Heart left ventricle (tissue), 16 donors: ENCODE measurements around the gene LEFTY1. TPM values are rescaled to one million over a fixed set of nuclear protein-coding genes. Genes with fewer than 3 reads are reported as not detected.
"Not testable (repeated sequence)": the region's sequence is repeated elsewhere in the genome, so short reads cannot be mapped to it uniquely, and the experiment has no call there.

Experiments
- ATAC-seq, 4 donors: fragments of 200-7000 bp; cut with Tn5 transposase; one replicate each; pipeline ENCODE4 v1.9.1; 2020 to 2022; ENCODE audit warnings: moderate library complexity in 4 of 4, mild to moderate bottlenecking in 3 of 4, moderate number of reproducible peaks in 1 of 4
- DNase-seq, 5 donors: peaks; one replicate each; pipeline ENCODE4 v3.0.0-alpha.2; 2020
- H3K27ac ChIP-seq, 12 donors: fragments of 200-600 bp; sonication (generic) in 4 of 12; one replicate each; pipeline versions ENCODE4 v1.5.0 to v1.8.0; 2016 to 2022; ENCODE audit warnings: mild to moderate bottlenecking in 2 of 12
- H3K27me3 ChIP-seq, 9 donors: fragments of 200-600 bp; sonication (generic) in 2 of 9; one replicate each; pipeline versions ENCODE4 v1.5.1 to v1.8.0; 2016 to 2022; ENCODE audit warnings: mild to moderate bottlenecking in 3 of 9
- H3K36me3 ChIP-seq, 9 donors: fragments of 200-600 bp; sonication (generic) in 2 of 9; one replicate each; pipeline versions ENCODE4 v1.5.0 to v1.8.0; 2018 to 2022; ENCODE audit warnings: mild to moderate bottlenecking in 2 of 9
- H3K4me1 ChIP-seq, 12 donors: fragments of 200-600 bp; sonication (generic) in 4 of 12; one replicate each; pipeline versions ENCODE4 v1.5.0 to v1.8.0; 2016 to 2022; ENCODE audit warnings: mild to moderate bottlenecking in 3 of 12
- H3K4me3 ChIP-seq, 12 donors: fragments of 200-600 bp; sonication (generic) in 4 of 12; one replicate each; pipeline versions ENCODE4 v1.5.0 to v1.8.0; 2017 to 2022; ENCODE audit warnings: mild to moderate bottlenecking in 9 of 12, moderate library complexity in 4 of 12
- H3K9me3 ChIP-seq, 12 donors: fragments of 200-600 bp; sonication (generic) in 4 of 12; one replicate each; pipeline versions ENCODE4 v1.5.0 to v1.8.0; 2016 to 2022; ENCODE audit warnings: mild to moderate bottlenecking in 1 of 12
- POLR2A ChIP-seq, 2 donors: fragments of 450-650 bp; IDR thresholded peaks; one replicate each; pipeline ENCODE4 v1.6.1; 2017; ENCODE audit warnings: antibody characterized with exemption in 2 of 2, mild to moderate bottlenecking in 2 of 2, moderate library complexity in 2 of 2
- WGBS, 4 donors: extraction: QIAGEN DNeasy Blood & Tissue Kit in 2 of 4; methylation state at CpG; one replicate each; pipeline versions ENCODE4 v1.1.5 to v1.1.7; 2013 to 2018; 5-methylcytosine and 5-hydroxymethylcytosine counted together
- intact Hi-C, 10 donors: fragments of 100-400 bp; cut with DNase I; formaldehyde crosslinking; loops; one replicate each; pipeline versions ENCODE4 v1.11.1 to v1.14.2; 2022
- microRNA-seq, 4 donors: library from miRNA; unstranded; fragments of <30 nt; microRNA quantifications; one replicate each; pipeline versions ENCODE4 to v1.2.0, GENCODE V29; 2017 to 2020
- polyA plus RNA-seq, 2 donors: library from polyadenylated mRNA; stranded (reverse); fragments of 200-250 nt; gene quantifications; one replicate each; pipeline ENCODE4 v1.2.3, GENCODE V29; 2013
- total RNA-seq, 9 donors: library from RNA; depleted of rRNA in 2 of 9; stranded (reverse); fragments of >200 nt in 2 of 9; fragmentation: NEBNext Ultra II Directional in 3 of 9; extraction: Animal tissue kit (Norgen Biotek cat#: 25700) in 3 of 9; gene quantifications; one replicate each; pipeline versions ENCODE4 v1.1.0 to v1.2.4, GENCODE V29; 2016 to 2023
- TF ChIP-seq, protein P1 (sequence below), 12 donors: fragments of 200-600 bp; sonication (generic) in 4 of 12; IDR thresholded peaks; one replicate each; pipeline versions ENCODE4 v1.5.0 to v1.8.0; 2018 to 2022; ENCODE audit warnings: antibody characterized with exemption in 12 of 12, mild to moderate bottlenecking in 5 of 12
- donor health status: ischemic (EF 13 %, LVEDD 7.1; RV severe dilation, severe dysfunction).
- donor health status: healthy with polysubstance abuse.
- donor health status: DM: no; HTN: yes; CAD: no.
- donor health status: DM: no; HTN: no; CAD: no.
- donor health status: ischemic (EF 25% LVEDD 6.9; RV normal size, moderate dysfunction).
- donor health status: ischemic (EF 25% LVEDD 5.7; RV mildly dilated, moderate dysfunction).
- donor health status: healthy.
- donor health status: DM: yes; HTN: yes; CAD: no.
- donor health status: ischemic (EF 35%, LVEDD 5.7; RV mildly dilated, moderate dysfunction).
- donor health status: nonischemic (EF 11% LVEDD 7.7; RV severe dilation, severe dysfunction).
- donor health status: DM: yes; HTN: yes; CAD: no.
- donor health status: PGD.
- donor health status: ischemic (EF 29% LVEDD 5.4; RV normal size, mild dysfunction).
- donor health status: nonischemic (EF 23%, LVEDD 6.1; RV moderate dilation, normal function).

LEFTY1 gene
- total and polyA plus RNA-seq, 11 donors, result 0.19 to 0.77 (median 0.35) TPM; not detected in 6

- H3K9me3 ChIP-seq, result no peaks in the 10 kb centered on the region
- 90 to 95% (median 93%) methylated on average over 4 of the region's 4 CpGs for WGBS, 4 donors
- intact Hi-C loops, result loop anchor here in 1 of 10 donors (5.0 to 10.0 kb wide), 2 partner anchors 63 to 134 kb away; partner anchors contain the start of gene SRP9
- H3K4me1 ChIP-seq, result peaks cover 0 to 16% (median 8%) of the 10 kb centered on the region in 12 donors
- no peak for ATAC-seq
- H3K27ac ChIP-seq, result no peak overlapping the region
- no peak overlapping the region for H3K4me3 ChIP-seq
- H3K36me3 ChIP-seq, result peaks cover 0 to 97% (median 72%) of the 10 kb centered on the region in 9 donors
- no peaks in the 10 kb centered on the region for H3K27me3 ChIP-seq
- DNase-seq, result no peak
- TF ChIP-seq POLR2A (IDR thresholded peaks at IDR 0.05), result no peak
- TF ChIP-seq, protein P1, sequence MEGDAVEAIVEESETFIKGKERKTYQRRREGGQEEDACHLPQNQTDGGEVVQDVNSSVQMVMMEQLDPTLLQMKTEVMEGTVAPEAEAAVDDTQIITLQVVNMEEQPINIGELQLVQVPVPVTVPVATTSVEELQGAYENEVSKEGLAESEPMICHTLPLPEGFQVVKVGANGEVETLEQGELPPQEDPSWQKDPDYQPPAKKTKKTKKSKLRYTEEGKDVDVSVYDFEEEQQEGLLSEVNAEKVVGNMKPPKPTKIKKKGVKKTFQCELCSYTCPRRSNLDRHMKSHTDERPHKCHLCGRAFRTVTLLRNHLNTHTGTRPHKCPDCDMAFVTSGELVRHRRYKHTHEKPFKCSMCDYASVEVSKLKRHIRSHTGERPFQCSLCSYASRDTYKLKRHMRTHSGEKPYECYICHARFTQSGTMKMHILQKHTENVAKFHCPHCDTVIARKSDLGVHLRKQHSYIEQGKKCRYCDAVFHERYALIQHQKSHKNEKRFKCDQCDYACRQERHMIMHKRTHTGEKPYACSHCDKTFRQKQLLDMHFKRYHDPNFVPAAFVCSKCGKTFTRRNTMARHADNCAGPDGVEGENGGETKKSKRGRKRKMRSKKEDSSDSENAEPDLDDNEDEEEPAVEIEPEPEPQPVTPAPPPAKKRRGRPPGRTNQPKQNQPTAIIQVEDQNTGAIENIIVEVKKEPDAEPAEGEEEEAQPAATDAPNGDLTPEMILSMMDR (IDR thresholded peaks at IDR 0.05), result no peak
Measured at GRCh38 chr1:225840713-225841112, 48.2 kb downstream of the LEFTY1 start.

- TF ChIP-seq, protein P1 (IDR thresholded peaks at IDR 0.05), result no peak
- no peak for TF ChIP-seq POLR2A (IDR thresholded peaks at IDR 0.05)
- intact Hi-C loops, result loop anchor here in 1 of 10 donors (5.0 to 10.0 kb wide), 2 partner anchors 63 to 135 kb away; partner anchors contain the start of gene SRP9
- Histone ChIP-seq H3K4me3 (no peak overlapping the region), H3K9me3 (no peaks in the 10 kb centered on the region), H3K27ac (no peak overlapping the region), H3K36me3 (peaks cover 0 to 94% (median 69%) of the 10 kb centered on the region in 9 donors), H3K27me3 (no peaks in the 10 kb centered on the region), H3K4me1 (peaks cover 0 to 15% (median 9%) of the 10 kb centered on the region in 12 donors)
- DNase-seq (no peak), ATAC-seq (no peak)
- 80 to 100% (median 89%) methylated on average over 1 of the region's 1 CpG for WGBS, 4 donors
Measured at GRCh38 chr1:225840223-225840610, 48.7 kb downstream of the LEFTY1 start.

GRCh38 chr1:225838793-225839192 lies 50.2 kb downstream of the LEFTY1 start:
- Histone ChIP-seq H3K36me3 (peaks cover 0 to 79% (median 56%) of the 10 kb centered on the region in 9 donors), H3K9me3 (no peaks in the 10 kb centered on the region), H3K27me3 (no peaks in the 10 kb centered on the region), H3K27ac (no peak overlapping the region), H3K4me3 (no peak overlapping the region), H3K4me1 (peaks cover 6 to 25% (median 19%) of the 10 kb centered on the region in 12 donors)
- WGBS, 4 donors, result 81 to 90% (median 86%) methylated on average over 14 of the region's 14 CpGs
- intact Hi-C loops, result no loop called here
- ATAC-seq, result no peak
- no peak for TF ChIP-seq POLR2A (IDR thresholded peaks at IDR 0.05)
- TF ChIP-seq, protein P1 (IDR thresholded peaks at IDR 0.05), result no peak
- DNase-seq, result no peak

DNA sequence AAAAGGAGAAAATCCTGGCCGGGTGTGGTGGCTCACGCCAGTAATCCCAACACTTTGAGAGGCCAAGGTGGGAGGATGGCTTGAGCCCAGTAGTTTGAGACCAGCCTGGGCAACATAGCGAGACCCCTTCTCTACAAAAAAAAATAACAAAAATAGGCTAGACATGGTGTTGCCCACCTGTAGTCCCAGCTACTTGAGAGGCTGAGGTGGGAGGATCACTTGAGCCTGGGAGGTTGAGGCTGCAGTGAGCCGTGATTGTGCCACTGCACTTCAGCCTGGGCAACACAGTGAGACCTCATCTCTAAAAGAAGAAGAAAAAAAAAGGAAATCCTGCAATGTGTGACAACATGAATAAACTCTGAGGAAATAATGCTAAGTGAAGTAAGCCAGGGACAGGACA lies 52.6 kb downstream of the LEFTY1 start:
- whole genome bisulfite sequencing, 4 donors, result 82 to 89% (median 86%) methylated on average over 4 of the region's 4 CpGs
- DNase-seq, intact Hi-C loops, ATAC-seq, H3K9me3 ChIP-seq, H3K4me3 ChIP-seq, H3K27me3 ChIP-seq: not testable (repeated sequence)
- peaks cover 0 to 77% (median 49%) of the 10 kb centered on the region in 9 donors for H3K36me3 ChIP-seq
- H3K4me1 ChIP-seq, result peaks cover 6 to 25% (median 19%) of the 10 kb centered on the region in 12 donors
- peak overlapping the region in 10 of 12 donors; percentile 0 to 60 (median 28) for H3K27ac ChIP-seq

Small RNAs within 50 kb of the gene (microRNA-seq; reads per million reads assigned to microRNA genes)
- 0 to 0.90 (median 0.31) reads per million in 4 donors for gene MIR6741

Other genes starting within 250 kb of the LEFTY1 start
- 100 to 1,000 TPM in 4 of 9 donors, 10 to 100 TPM in 5; 54.3 to 183 (median 97.6) TPM for gene ENAH, start 236.0 kb downstream of the LEFTY1 start, total RNA-seq
- 10 to 100 TPM; 17.0 to 41.5 TPM for gene ENAH, start 236.0 kb downstream of the LEFTY1 start, polyA plus RNA-seq
- 100 to 1,000 TPM; 151 to 187 (median 171) TPM for gene SRP9, start 111.3 kb downstream of the LEFTY1 start, total RNA-seq
- 100 to 1,000 TPM; 147 to 211 TPM for gene SRP9, start 111.3 kb downstream of the LEFTY1 start, polyA plus RNA-seq
- 10 to 100 TPM; 29.0 to 96.8 (median 47.0) TPM for gene EPHX1, start 79.0 kb downstream of the LEFTY1 start, total RNA-seq
- 10 to 100 TPM; 22.2 to 36.1 TPM for gene EPHX1, start 79.0 kb downstream of the LEFTY1 start, polyA plus RNA-seq
- 10 to 100 TPM; 14.4 to 42.7 (median 25.3) TPM for gene TMEM63A, start 6.8 kb downstream of the LEFTY1 start, total RNA-seq
- gene TMEM63A, start 6.8 kb downstream of the LEFTY1 start, polyA plus RNA-seq, result 10 to 100 TPM; 13.7 to 37.3 TPM
- 10 to 100 TPM; 53.6 to 82.4 (median 65.1) TPM for gene PYCR2, start 35.1 kb upstream of the LEFTY1 start, total RNA-seq
- gene PYCR2, start 35.1 kb upstream of the LEFTY1 start, polyA plus RNA-seq, result 10 to 100 TPM; 62.0 to 89.0 TPM
- 1 to 10 TPM in 1 of 9 donors, under 1 TPM in 7, not detected in 1; 0.14 to 1.8 (median 0.51) TPM for gene LEFTY2, start 52.1 kb upstream of the LEFTY1 start, total RNA-seq
- gene LEFTY2, start 52.1 kb upstream of the LEFTY1 start, polyA plus RNA-seq, result under 1 TPM; 0.11 to 0.22 TPM
- 10 to 100 TPM in 8 of 9 donors, 1 to 10 TPM in 1; 9.3 to 16.4 (median 12.6) TPM for gene SDE2, start 110.2 kb upstream of the LEFTY1 start, total RNA-seq
- gene SDE2, start 110.2 kb upstream of the LEFTY1 start, polyA plus RNA-seq, result 10 to 100 TPM in 1 of 2 donors, 1 to 10 TPM in 1; 3.7 to 12.8 TPM
- gene H3-3A, start 173.6 kb upstream of the LEFTY1 start, total RNA-seq, result 100 to 1,000 TPM; 241 to 386 (median 298) TPM
- gene H3-3A, start 173.6 kb upstream of the LEFTY1 start, polyA plus RNA-seq, result 100 to 1,000 TPM; 412 to 471 TPM